ENCODE measurements around the gene CCDC24. TPM values are rescaled to one million over a fixed set of nuclear protein-coding genes. Genes with fewer than 3 reads are reported as not detected.

Gene CCDC24
- total and polyA plus RNA-seq, 2 donors (not counting 3 experiments of a cell fraction or from before 2014, with no cell fraction given), result 2.2 to 3.1 TPM

DNA sequence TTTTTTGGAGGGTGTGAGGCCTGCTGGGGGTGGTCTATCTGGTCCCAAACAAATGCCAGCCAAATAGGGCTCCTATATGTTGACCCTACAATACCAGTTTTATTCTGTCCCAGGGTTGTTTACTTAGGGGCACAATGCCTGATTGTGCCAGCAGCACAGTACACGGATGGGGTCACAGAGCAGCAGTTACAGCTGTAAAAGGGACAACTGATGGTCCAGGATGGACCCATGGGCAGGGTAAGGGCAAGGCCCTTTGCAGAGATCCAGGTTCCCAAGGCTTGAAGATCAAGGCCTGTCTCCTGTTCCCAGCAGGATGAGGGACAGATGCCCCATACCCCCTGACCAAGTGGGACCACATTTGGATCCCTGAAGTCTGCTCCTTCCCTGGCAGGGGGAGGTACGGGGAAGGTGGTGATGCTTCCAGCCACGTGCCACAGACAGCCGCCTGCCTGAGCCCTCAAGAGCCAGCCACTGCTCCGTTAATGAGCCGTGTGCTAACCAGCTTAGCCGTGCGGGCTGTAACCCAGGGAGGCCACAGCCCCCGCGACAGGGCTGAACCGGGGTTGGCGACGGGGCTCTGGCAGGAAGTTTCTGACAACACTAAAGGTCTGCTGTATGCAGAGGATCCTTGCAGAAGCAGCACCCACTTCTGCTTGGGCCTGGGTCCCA is 21.7 kb downstream of the CCDC24 start:
- Histone ChIP-seq H3K4me3 (replicated peaks in 1 of 3; ENCODE audit: insufficient read depth in 1 of 3, low read depth in 1 of 3, low read length in 3 of 3) (no peak overlapping the region), H3K4me1 (ENCODE audit: control insufficient read depth, extremely low read depth, insufficient read depth, low read length) (no peaks in the 10 kb centered on the region), H3K9me3 (replicated peaks; ENCODE audit: control insufficient read depth, insufficient read depth, low read length) (no peaks in the 10 kb centered on the region), H3K27ac (ENCODE audit: insufficient read depth, low read depth, low read length) (no peak overlapping the region), H3K27me3 (ENCODE audit: control insufficient read depth in 2 of 2, insufficient read depth in 2 of 2, low read length in 2 of 2) (peaks cover 0 to 4% of the 10 kb centered on the region in 2 experiments), H3K9me1 (replicated peaks; ENCODE audit: control insufficient read depth, extremely low read depth, insufficient read depth, low read length) (no peaks in the 10 kb centered on the region), H3K4me2 (ENCODE audit: insufficient read depth, low read length) (no peak overlapping the region), H3K79me2 (ENCODE audit: control insufficient read depth, insufficient read depth, low read length) (no peaks in the 10 kb centered on the region), H4K20me1 (replicated peaks; ENCODE audit: control insufficient read depth, extremely low read depth, insufficient read depth, low read length) (no peaks in the 10 kb centered on the region), H3K36me3 (ENCODE audit: control insufficient read depth in 2 of 2, extremely low read depth in 1 of 2, insufficient read depth in 2 of 2, low read length in 2 of 2) (no peaks in the 10 kb centered on the region), H3K9ac (replicated peaks; ENCODE audit: extremely low read depth, insufficient read depth, low read length) (no peak overlapping the region), H2AFZ (ENCODE audit: low read depth, low read length) (no peak overlapping the region)
- no TSS peak for BruUV-seq (replicated peaks)
- FAIRE-seq (no peak), DNase-seq (ENCODE audit: low read depth, low spot score) (no peak)
- dilution Hi-C loops (cut with MboI; ENCODE audit: extremely low pct_ligation_motif_present, low sequenced_read_pairs) (no loop called here), intact Hi-C loops (cut with micrococcal nuclease) (no loop called here)
- TF ChIP-seq POLR2A (IDR thresholded peaks at IDR 0.05; ENCODE audit: low read depth, low read length), result no peak
- no peak for TF ChIP-seq FOS (IDR thresholded peaks at IDR 0.05; ENCODE audit: borderline replicate concordance, insufficient read depth, low read length)
- TF ChIP-seq, protein P1, sequence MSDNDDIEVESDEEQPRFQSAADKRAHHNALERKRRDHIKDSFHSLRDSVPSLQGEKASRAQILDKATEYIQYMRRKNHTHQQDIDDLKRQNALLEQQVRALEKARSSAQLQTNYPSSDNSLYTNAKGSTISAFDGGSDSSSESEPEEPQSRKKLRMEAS (IDR thresholded peaks at IDR 0.05; ENCODE audit: insufficient read depth, insufficient read length), result no peak
- no peak for TF ChIP-seq EZH2 (IDR thresholded peaks at IDR 0.05; ENCODE audit: borderline replicate concordance, low read depth, low read length, severe bottlenecking)
- TF ChIP-seq JUN (IDR thresholded peaks at IDR 0.05; ENCODE audit: borderline replicate concordance, insufficient read depth, insufficient read length, low read depth), result no peak
- TF ChIP-seq, protein P2, sequence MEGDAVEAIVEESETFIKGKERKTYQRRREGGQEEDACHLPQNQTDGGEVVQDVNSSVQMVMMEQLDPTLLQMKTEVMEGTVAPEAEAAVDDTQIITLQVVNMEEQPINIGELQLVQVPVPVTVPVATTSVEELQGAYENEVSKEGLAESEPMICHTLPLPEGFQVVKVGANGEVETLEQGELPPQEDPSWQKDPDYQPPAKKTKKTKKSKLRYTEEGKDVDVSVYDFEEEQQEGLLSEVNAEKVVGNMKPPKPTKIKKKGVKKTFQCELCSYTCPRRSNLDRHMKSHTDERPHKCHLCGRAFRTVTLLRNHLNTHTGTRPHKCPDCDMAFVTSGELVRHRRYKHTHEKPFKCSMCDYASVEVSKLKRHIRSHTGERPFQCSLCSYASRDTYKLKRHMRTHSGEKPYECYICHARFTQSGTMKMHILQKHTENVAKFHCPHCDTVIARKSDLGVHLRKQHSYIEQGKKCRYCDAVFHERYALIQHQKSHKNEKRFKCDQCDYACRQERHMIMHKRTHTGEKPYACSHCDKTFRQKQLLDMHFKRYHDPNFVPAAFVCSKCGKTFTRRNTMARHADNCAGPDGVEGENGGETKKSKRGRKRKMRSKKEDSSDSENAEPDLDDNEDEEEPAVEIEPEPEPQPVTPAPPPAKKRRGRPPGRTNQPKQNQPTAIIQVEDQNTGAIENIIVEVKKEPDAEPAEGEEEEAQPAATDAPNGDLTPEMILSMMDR (IDR thresholded peaks at IDR 0.05; ENCODE audit: extremely low read depth in 1 of 2, insufficient read depth in 1 of 2, low read depth in 1 of 2, low read length in 2 of 2), result no peak
- no peak for TF ChIP-seq GATA2 (IDR thresholded peaks at IDR 0.05; ENCODE audit: insufficient read depth, insufficient read length, low read depth, low read length)
- TF ChIP-seq POLR2AphosphoS5 (IDR thresholded peaks at IDR 0.05; ENCODE audit: insufficient read depth, low read depth, low read length), result no peak
- TF ChIP-seq MYC (IDR thresholded peaks at IDR 0.05; ENCODE audit: low read depth, low read length), result no peak
- CTCF ChIA-PET, result interaction anchor here (0.7 to 1.7 kb wide), 4 partner anchors 10 to 250 kb away, joined by 3 to 5 read pairs (median 4); no protein-coding TSS in a partner anchor
- POLR2A ChIA-PET, result no interaction called here

Measured in endothelial cell of umbilical vein (primary cell).